MM.1S (cell line): ENCODE results near the gene FZD7.

Experiments
- EZH2 ChIP-seq: fragments of 300-600 bp; sonication (generic); optimal IDR thresholded peaks from 2 replicates; pipeline ENCODE3; 2017; ENCODE audit warnings: low read depth, mild to moderate bottlenecking, antibody characterized with exemption, low read length, mixed read lengths
- EZH2phosphoT487 ChIP-seq: fragments of 300-600 bp; sonication (generic); IDR thresholded peaks from 2 replicates; pipeline ENCODE4 v1.6.1; 2018; ENCODE audit warnings: antibody characterized with exemption, low read length
- TF ChIP-seq, protein P1 (sequence below): fragments of 300-600 bp; sonication (generic); IDR thresholded peaks from 2 replicates; pipeline ENCODE4 v1.5.1; 2016; ENCODE audit warnings: antibody characterized with exemption, low read length, mixed read lengths

- TF ChIP-seq, protein P1, sequence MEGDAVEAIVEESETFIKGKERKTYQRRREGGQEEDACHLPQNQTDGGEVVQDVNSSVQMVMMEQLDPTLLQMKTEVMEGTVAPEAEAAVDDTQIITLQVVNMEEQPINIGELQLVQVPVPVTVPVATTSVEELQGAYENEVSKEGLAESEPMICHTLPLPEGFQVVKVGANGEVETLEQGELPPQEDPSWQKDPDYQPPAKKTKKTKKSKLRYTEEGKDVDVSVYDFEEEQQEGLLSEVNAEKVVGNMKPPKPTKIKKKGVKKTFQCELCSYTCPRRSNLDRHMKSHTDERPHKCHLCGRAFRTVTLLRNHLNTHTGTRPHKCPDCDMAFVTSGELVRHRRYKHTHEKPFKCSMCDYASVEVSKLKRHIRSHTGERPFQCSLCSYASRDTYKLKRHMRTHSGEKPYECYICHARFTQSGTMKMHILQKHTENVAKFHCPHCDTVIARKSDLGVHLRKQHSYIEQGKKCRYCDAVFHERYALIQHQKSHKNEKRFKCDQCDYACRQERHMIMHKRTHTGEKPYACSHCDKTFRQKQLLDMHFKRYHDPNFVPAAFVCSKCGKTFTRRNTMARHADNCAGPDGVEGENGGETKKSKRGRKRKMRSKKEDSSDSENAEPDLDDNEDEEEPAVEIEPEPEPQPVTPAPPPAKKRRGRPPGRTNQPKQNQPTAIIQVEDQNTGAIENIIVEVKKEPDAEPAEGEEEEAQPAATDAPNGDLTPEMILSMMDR = no peak
- TF ChIP-seq EZH2phosphoT487 = no peak
- TF ChIP-seq EZH2 = no peak
Measured at GRCh38 chr2:202018950-202019349, 14.7 kb upstream of the FZD7 start.
